ENCODE data around the gene AKAP13. TPM values are rescaled to one million over a fixed set of nuclear protein-coding genes. Genes with fewer than 3 reads are reported as not detected.

AKAP13 gene
- total RNA-seq, 4 donors from 2014 or later: 332 to 362 (median 351) TPM

- H3K4me1 ChIP-seq: peaks cover 0 to 38% (median 3%) of the 10 kb centered on the region in 4 donors
- H3K27ac ChIP-seq: no peak overlapping the region
- no peaks in the 10 kb centered on the region for H3K27me3 ChIP-seq
- H3K4me3 ChIP-seq: no peak overlapping the region
- no peak for DNase-seq (ENCODE audit: low spot score in 2 of 2)
- H3K9me3 ChIP-seq: no peaks in the 10 kb centered on the region
- H3K36me3 ChIP-seq: no peaks in the 10 kb centered on the region
- TF ChIP-seq CTCF (IDR thresholded peaks at IDR 0.05): no peak
- TF ChIP-seq POLR2A (IDR thresholded peaks at IDR 0.05): no peak
- no peak for TF ChIP-seq EP300 (IDR thresholded peaks at IDR 0.05)
- 36 to 89% methylated on average over 2 of the region's 2 CpGs for WGBS, 2 donors
Measured at GRCh38 chr15:85597155-85597815, 216.9 kb downstream of the AKAP13 start.

GRCh38 chr15:85598219-85598618, 217.8 kb downstream of the AKAP13 start:
- TF ChIP-seq EP300 (IDR thresholded peaks at IDR 0.05): no peak
- H3K9me3 ChIP-seq: no peaks in the 10 kb centered on the region
- DNase-seq (ENCODE audit: low spot score in 2 of 2): no peak
- peaks cover 0 to 33% (median 2%) of the 10 kb centered on the region in 4 donors for H3K4me1 ChIP-seq
- no peaks in the 10 kb centered on the region for H3K27me3 ChIP-seq
- no peaks in the 10 kb centered on the region for H3K36me3 ChIP-seq
- WGBS, 2 donors: 59 to 74% methylated on average over 4 of the region's 4 CpGs
- peak overlapping the region in 2 of 4 donors; percentile 22 to 25 for H3K27ac ChIP-seq
- H3K4me3 ChIP-seq: no peak overlapping the region

- Histone ChIP-seq H3K36me3 (no peaks in the 10 kb centered on the region), H3K9me3 (no peaks in the 10 kb centered on the region), H3K27me3 (no peaks in the 10 kb centered on the region), H3K4me3 (no peak overlapping the region), H3K4me1 (peaks cover 0 to 32% (median 1%) of the 10 kb centered on the region in 4 donors), H3K27ac (peak overlapping the region in 2 of 4 donors; percentile 22 to 25)
- WGBS, 2 donors: 73 to 74% methylated on average over 5 of the region's 5 CpGs
- no peak for DNase-seq (ENCODE audit: low spot score in 2 of 2)
- TF ChIP-seq CTCF (IDR thresholded peaks at IDR 0.05): no peak
- no peak for TF ChIP-seq POLR2A (IDR thresholded peaks at IDR 0.05)
- TF ChIP-seq EP300 (IDR thresholded peaks at IDR 0.05): peak in 1 of 2 donors; percentile 33
Measured at GRCh38 chr15:85598718-85599398, 218.5 kb downstream of the AKAP13 start.

- Histone ChIP-seq H3K9me3 (no peaks in the 10 kb centered on the region), H3K36me3 (no peaks in the 10 kb centered on the region), H3K4me3 (no peak overlapping the region), H3K27me3 (no peaks in the 10 kb centered on the region), H3K27ac (no peak overlapping the region), H3K4me1 (peaks cover 0 to 25% (median 0%) of the 10 kb centered on the region in 4 donors)
- WGBS, 2 donors: 80 to 93% methylated on average over 2 of the region's 2 CpGs
- TF ChIP-seq POLR2A (IDR thresholded peaks at IDR 0.05): no peak
- no peak for TF ChIP-seq EP300 (IDR thresholded peaks at IDR 0.05)
- TF ChIP-seq CTCF (IDR thresholded peaks at IDR 0.05): no peak
- DNase-seq (ENCODE audit: low spot score in 2 of 2): no peak
Measured at GRCh38 chr15:85600001-85600400, 219.6 kb downstream of the AKAP13 start.

GRCh38 chr15:85603160-85603559, 222.8 kb downstream of the AKAP13 start:
- Histone ChIP-seq H3K27me3 (no peaks in the 10 kb centered on the region), H3K4me3 (no peak overlapping the region), H3K9me3 (no peaks in the 10 kb centered on the region), H3K4me1 (peaks cover 0 to 38% (median 17%) of the 10 kb centered on the region in 4 donors), H3K27ac (no peak overlapping the region), H3K36me3 (no peaks in the 10 kb centered on the region)
- DNase-seq (ENCODE audit: low spot score in 2 of 2): no peak
- TF ChIP-seq CTCF (IDR thresholded peaks at IDR 0.05): no peak
- WGBS, 2 donors: 97 to 100% methylated on average over 1 of the region's 1 CpG
